ENCODE measurements around the gene TRIM38. TPM values are rescaled to one million over a fixed set of nuclear protein-coding genes. Genes with fewer than 3 reads are reported as not detected.

Gene TRIM38
- total and polyA plus RNA-seq, 2 of the 13 experiments (the other 11 are each of a cell fraction or from before 2014, with no cell fraction given), result 2.5 to 3.1 TPM

GRCh38 chr6:25975923-25976560 lies 13.4 kb downstream of the TRIM38 start (continued):
- TF ChIP-seq ZNF691 (CRISPR knock-in tag; IDR thresholded peaks at IDR 0.05; ENCODE audit: borderline replicate concordance, low read depth) (no peak), PLRG1 (conservative IDR thresholded peaks at IDR 0.05) (no peak), IKZF4 (CRISPR knock-in tag; IDR thresholded peaks at IDR 0.05; ENCODE audit: borderline replicate concordance, low read depth, not compliant biosample characterization) (no peak), MBD4 (IDR thresholded peaks at IDR 0.05; ENCODE audit: borderline replicate concordance, low read length) (no peak), ZNF224 (CRISPR knock-in tag; IDR thresholded peaks at IDR 0.05) (no peak), TBP (CRISPR knock-in tag; IDR thresholded peaks at IDR 0.05) (no peak), MEF2D (CRISPR knock-in tag; IDR thresholded peaks at IDR 0.05) (no peak), ZNF781 (CRISPR knock-in tag; IDR thresholded peaks at IDR 0.05; ENCODE audit: borderline replicate concordance, not compliant biosample characterization) (no peak)

GRCh38 chr6:25980935-25981334 lies 18.3 kb downstream of the TRIM38 start:
- ATAC-seq (no peak), FAIRE-seq (no peak), DNase-seq (ENCODE audit: low spot score) (no peak)
- BruUV-seq (replicated peaks), result no TSS peak
- in situ Hi-C loops (cut with HindIII; ENCODE audit: extremely low pct_ligation_motif_present, low pct_unique_long_range_greater_than_20kb) (no loop called here), intact Hi-C loops (cut with micrococcal nuclease; ENCODE audit: unreplicated experiment) (no loop called here)
- Histone ChIP-seq H3K4me1 (ENCODE audit: insufficient read depth, low read length) (peaks cover 12% of the 10 kb centered on the region; the same call in 1 of the 2 replicates), H3K36me3 (replicated peaks in 1 of 2; ENCODE audit: control insufficient read depth in 1 of 2, insufficient read depth in 2 of 2, low read length in 2 of 2) (peaks cover 0 to 19% of the 10 kb centered on the region in 2 experiments; a peak in 3 of 5 replicates), H3K9ac (ENCODE audit: insufficient read depth, low read depth, low read length) (no peak overlapping the region), H3K4me3 (replicated peaks in 1 of 3; ENCODE audit: insufficient read depth in 1 of 3, low read depth in 2 of 3, low read length in 3 of 3) (no peak overlapping the region), H4K20me1 (ENCODE audit: insufficient read depth, low read length) (no peaks in the 10 kb centered on the region), H3K4me2 (ENCODE audit: low read depth, low read length) (no peak overlapping the region), H3K27ac (ENCODE audit: extremely low read length, insufficient read depth, low read length) (no peak overlapping the region), H2AFZ (ENCODE audit: low read length) (no peak overlapping the region), H3K9me3 (ENCODE audit: low read length) (no peaks in the 10 kb centered on the region), H3K79me2 (ENCODE audit: insufficient read depth, low read length) (no peaks in the 10 kb centered on the region), H3K27me3 (ENCODE audit: control insufficient read depth in 1 of 2, insufficient read depth in 2 of 2, low read length in 2 of 2) (no peaks in the 10 kb centered on the region)
- CTCF ChIA-PET (ENCODE audit: low intra/inter-chr PET ratio, low total read pairs), result no interaction called here
- 90% methylated on average over 2 of the region's 2 CpGs for WGBS (ENCODE audit: low lambda C conversion rate)
- POLR2A ChIA-PET, result interaction anchor here (4.2 kb wide), 1 partner anchor 12 kb away, joined by 14 read pairs; no protein-coding TSS in a partner anchor
- TF ChIP-seq NFE2L1 (CRISPR knock-in tag; IDR thresholded peaks at IDR 0.05; ENCODE audit: borderline replicate concordance) (no peak), ZBTB3 (CRISPR knock-in tag; IDR thresholded peaks at IDR 0.05; ENCODE audit: borderline replicate concordance, low read depth) (no peak), MTA3 (CRISPR knock-in tag; IDR thresholded peaks at IDR 0.05) (no peak), ZBTB33 (CRISPR knock-in tag; IDR thresholded peaks at IDR 0.05) (no peak), ZUFSP (CRISPR knock-in tag; IDR thresholded peaks at IDR 0.05; ENCODE audit: borderline replicate concordance) (no peak), ZNF598 (CRISPR knock-in tag; IDR thresholded peaks at IDR 0.05; ENCODE audit: borderline replicate concordance) (no peak), ZNF30 (CRISPR knock-in tag; IDR thresholded peaks at IDR 0.05) (no peak), SOX6 (IDR thresholded peaks at IDR 0.05) (no peak), SOX6 (CRISPR knock-in tag; IDR thresholded peaks at IDR 0.05) (no peak), ZNF75D (CRISPR knock-in tag; IDR thresholded peaks at IDR 0.05; ENCODE audit: borderline replicate concordance) (no peak)
